Suppressor macrophage (primary cell): Measurements from ENCODE around the gene TSHZ1.
A peak's percentile ranks its signal among the peaks of the same experiment; 100 is the strongest.
"Not testable (repeated sequence)": the region's sequence is repeated elsewhere in the genome, so short reads cannot be mapped to it uniquely, and the experiment has no call there.

ENCODE experiments used
- DNase-seq, 4 experiments: peaks; one replicate each; pipeline ENCODE4 v3.0.0-alpha.2; 2020 to 2022

Gene TSHZ1

DNA sequence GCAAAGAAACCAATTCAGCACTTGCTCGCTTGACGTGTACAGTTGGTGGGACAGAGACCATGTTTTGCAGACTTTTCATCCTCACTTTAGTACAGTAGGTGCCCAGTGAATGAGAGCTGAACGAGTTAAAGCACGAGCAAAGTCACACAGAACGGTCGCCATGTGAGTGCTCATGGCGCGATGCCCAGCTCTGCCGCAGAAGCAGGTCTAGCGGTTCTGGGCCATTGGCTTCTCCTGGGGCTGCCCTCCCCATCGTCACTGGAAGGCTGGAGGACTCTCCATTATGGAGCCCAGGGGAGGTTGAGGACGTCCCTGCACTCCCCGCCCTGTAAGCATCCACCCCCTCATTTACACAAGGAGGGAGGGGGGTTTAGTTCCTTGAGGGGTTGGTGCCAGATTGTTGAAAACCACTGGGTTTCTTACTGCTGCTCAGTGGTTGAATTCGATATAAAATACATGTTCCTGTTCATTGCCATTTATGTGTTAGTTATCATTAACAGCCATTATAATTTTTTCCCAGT is 26.6 kb upstream of the TSHZ1 start:
- DNase-seq: no peak

DNA sequence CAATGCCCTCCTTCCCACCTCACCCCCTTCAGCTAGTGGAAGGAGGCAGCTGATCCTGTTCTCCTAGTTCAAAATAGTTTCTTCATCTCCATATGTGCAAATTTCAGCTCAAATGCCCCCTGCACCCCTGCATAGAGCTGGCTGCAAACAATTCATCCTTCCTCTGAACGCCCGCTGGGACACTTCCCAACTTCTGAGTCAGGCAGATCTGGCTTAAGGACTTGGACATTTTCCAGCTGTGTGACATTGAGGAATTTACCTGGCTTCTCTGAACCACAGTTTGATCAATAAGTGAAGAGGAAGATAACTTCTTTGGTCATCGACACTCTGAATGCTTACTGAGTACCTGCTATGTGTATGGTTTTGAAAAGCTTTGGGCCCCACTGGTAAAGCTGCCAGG is 25.1 kb upstream of the TSHZ1 start:
- no peak for DNase-seq

- not testable (repeated sequence) for DNase-seq
These were observed 22.9 kb upstream of the TSHZ1 start for GRCh38 chr18:75187702-75188101.

DNA sequence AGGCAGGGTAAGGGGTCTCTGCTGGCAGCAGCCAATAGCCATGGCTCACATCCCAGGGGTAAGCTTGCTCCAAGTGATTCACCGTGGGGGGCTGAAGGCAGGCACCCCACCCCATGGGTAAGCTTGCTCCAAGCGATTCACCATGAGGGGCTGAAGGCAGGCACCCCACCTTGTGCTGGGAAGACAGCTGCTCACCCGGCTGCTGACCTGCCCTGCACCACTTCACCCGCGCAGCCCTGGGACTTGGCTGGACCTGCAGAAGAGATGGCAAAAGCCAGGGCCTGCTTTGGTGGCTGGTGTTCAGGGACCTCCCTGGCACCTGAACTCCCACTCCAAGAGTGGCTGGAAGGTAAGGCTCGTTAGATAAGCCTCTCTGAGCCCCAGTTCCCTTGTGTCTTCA is 20.9 kb upstream of the TSHZ1 start:
- no peak for DNase-seq

DNA sequence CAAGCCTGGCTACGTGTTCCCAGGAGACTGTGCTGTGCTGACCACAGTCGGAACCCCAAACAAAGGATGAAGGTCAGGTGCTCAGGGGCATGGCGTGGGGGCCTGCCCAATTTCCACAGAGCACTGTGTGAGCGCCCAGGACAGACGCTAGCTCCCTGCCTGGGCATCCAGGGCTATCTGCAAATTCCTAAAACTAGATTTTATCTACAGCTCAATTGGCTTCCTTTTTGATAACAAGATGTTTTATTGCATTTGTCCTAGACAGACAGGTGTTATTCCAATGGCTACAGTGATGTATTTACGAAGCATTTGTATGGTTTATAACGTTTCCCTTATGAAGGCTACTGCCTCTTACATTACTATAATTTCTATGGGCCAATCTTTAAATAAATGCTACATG is 17.7 kb upstream of the TSHZ1 start:
- DNase-seq: no peak

DNA sequence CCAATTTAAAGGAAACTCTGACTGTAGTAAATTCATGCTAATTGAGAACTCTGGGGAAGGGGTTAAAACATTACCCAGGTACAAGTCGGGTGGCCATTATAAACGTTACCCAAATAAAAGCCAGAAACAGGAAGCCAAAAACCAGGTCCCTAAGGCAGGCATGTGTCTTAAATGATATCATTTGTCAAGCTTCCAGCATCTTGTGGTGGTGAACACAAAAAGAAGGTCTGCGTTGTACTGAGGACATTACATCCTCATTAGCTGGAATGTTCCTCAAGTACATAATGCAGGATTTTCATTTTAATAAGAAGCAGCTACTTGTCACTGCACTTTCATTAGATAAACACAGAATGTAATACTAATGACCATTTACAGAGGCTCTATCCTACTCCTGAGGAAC is 12.6 kb upstream of the TSHZ1 start:
- DNase-seq: peak in 2 of 4 experiments; percentile 9 to 12

GRCh38 chr18:75199327-75199726 is 11.3 kb upstream of the TSHZ1 start:
- DNase-seq: no peak

GRCh38 chr18:75200071-75200470 is 10.5 kb upstream of the TSHZ1 start:
- DNase-seq: no peak

DNA sequence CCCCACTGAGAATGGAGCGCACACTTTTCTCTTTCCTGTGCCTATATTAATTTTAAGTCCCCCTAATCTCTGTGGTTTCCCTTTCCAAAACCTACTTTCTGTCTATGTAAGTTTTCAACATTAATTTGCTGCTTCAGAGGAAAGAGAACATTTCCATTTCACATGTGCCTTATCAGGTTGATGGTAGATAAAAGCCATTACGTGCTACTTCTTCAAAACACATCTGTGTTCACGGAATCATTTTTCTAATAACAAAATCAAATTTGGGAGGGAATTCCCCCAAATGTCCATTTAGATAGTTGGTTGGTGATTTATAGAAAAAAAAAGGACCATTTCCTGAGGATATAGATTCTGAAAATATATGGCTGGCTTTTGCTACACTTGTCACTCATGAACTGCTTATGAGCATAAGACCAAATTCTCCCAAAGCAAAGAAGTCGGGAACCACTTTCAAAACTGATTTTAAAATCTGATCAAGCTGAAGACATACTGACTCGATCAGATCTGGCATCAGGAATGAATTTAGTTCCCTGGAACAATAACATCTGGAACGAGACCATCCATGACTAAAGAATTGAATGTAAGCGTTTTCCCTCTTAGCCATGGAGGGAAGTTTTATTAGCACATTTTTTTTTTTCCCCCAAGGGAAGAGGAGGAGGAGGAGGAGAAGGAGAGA is 9.9 kb upstream of the TSHZ1 start:
- no peak for DNase-seq

DNA sequence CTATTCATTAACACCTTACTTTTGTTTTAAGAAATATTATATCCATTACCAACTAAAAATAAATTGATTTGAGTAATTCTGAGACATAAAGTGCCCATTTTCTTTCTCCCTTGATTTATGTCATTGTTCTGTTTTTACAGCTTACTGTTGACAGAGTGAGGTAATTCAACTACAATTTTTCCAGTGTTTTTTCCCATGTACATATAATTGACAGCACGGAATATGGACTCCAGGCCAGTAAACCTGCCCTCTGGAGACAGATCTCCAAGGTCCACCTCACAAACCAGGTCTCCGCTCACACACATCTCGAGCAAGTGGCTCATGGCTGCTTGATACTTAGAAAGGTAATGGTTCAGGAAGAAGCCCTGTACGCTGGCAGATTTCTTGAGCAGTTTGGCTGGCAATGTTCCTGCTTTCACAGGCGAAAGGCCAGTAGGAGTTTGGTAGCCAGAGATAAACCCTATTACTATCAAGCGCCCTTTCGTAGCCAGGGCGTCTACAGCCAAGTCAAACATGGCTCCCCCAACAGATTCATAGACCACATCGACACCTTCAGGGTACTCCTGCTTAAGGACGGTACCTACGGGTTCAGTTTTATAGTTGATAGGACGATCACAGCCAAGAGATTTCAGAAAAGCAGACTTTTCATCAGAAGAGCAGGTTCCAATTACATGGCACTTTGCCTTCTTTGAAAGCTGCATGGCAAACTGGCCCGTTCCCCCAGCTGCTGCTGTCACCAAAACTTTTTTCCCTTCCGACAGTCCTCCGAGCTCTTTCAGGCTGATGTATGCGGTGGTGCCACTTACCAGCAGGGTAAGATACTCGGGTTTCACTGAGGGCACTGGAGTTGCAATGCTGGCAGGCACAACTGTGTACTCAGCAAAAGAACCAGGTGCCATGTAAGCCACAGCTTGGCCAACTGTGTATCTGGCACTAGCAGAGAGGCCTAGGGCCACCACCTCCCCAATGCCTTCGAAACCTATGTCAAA is 9.0 kb upstream of the TSHZ1 start:
- DNase-seq: no peak

DNA sequence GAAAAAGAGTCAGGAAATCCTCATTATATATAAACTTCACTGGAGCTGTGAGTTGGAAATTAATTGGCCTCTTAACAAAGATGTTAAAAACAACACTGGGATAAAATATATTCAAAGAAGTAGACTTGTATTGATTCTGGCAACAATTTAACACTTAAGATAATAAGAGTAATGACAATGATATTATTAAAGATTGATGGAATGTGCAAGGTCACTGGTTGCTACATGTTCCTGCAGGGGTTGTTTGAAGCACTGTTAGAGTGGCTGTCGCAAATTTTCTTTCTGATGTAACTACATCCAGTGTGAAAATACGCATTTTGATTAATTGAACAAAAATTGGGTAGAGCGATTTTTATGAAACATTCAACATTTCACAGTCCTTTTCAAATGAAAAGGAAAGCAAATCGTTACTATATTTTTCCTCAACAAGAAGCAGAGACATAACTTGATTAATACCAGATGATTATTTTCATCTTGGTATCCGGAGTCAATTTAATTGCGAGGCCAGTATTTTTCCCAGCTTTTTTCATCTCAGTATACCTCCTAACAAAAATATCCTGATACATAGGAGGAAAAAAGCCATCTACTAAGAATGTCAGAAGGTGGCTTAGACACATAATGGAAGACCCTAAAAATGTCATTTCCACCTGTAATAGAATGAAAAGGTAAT is 7.8 kb upstream of the TSHZ1 start:
- no peak for DNase-seq

GRCh38 chr18:75203416-75204268 is 7.0 kb upstream of the TSHZ1 start:
- no peak for DNase-seq

GRCh38 chr18:75204269-75204731 is 6.3 kb upstream of the TSHZ1 start:
- no peak for DNase-seq

GRCh38 chr18:75204732-75205513 is 5.7 kb upstream of the TSHZ1 start:
- peak in 3 of 4 experiments; percentile 23 to 63 (median 56) for DNase-seq

GRCh38 chr18:75205514-75206132 is 5.0 kb upstream of the TSHZ1 start:
- DNase-seq: peak in 1 of 4 experiments; percentile 19

- no peak for DNase-seq
These were observed 3.9 kb upstream of the TSHZ1 start for GRCh38 chr18:75206452-75207309.

DNA sequence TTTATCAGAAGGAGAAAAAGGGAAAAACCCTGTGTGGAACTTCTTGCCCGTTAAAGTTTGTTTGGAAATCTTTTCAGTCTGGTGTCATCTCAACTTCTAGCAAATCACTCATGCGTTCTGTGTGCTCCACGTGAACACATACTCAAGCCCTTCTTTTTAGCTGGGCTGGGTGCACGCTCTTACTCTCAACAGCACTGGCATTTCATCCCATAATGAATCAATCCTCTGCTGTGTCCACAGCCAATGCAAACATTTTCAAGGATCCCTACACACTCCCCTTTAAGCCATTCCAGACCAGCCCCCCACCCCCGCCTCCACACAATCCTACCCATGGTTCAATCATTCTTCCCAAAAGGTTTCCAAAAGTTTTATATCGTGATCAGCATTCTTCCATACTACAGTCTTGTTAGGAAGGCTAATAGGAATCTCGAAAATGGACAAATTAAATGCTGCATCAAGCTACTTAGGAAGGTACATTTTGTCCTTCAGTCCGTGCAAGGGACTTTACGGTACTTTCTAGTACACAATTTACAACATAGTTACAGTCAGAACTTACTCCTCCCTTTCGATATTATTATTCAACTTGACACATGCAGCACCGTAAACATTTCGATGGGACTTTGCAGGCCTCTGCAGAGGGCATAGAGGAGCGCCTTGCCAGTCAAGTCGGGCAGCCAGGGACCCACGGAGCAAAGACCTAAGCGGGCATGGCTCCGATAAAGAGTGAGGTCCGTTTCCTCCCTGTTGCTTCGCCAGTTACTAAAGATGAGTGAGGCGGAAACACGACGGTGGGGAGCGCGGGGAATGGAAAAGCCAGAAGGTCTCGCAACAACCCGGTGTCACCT is 3.1 kb upstream of the TSHZ1 start:
- DNase-seq: peak; percentile 16 to 39 (median 28)

GRCh38 chr18:75208155-75208835 is 2.3 kb upstream of the TSHZ1 start:
- DNase-seq: peak; percentile 61 to 82 (median 72)
